SU-DHL-6 (cell line): ENCODE results near the gene NXPH4.

ENCODE experiments used
- H2AFZ ChIP-seq: fragments of 200-600 bp; sonication (generic); 2 replicates; pipeline ENCODE4 v1.6.1; 2014; ENCODE audit warnings: low read depth, mild to moderate bottlenecking, moderate library complexity, mixed read lengths, antibody characterized with exemption, low read length; ENCODE audit not compliant: severe bottlenecking
- H3F3A ChIP-seq: fragments of 200-600 bp; shearing (Covaris generic); 2 replicates; pipeline ENCODE4 v1.6.0; 2016; ENCODE audit warnings: antibody characterized with exemption, mild to moderate bottlenecking; ENCODE audit not compliant: insufficient read depth
- H3K27ac ChIP-seq: fragments of 200-600 bp; sonication (generic); 2 replicates; pipeline ENCODE4 v1.5.1; 2016; ENCODE audit warnings: low read depth, mild to moderate bottlenecking, low read length, moderate library complexity, mixed read lengths
- H3K27me3 ChIP-seq: fragments of 200-600 bp; sonication (generic), shearing (Covaris generic); 2 replicates; pipeline ENCODE4 v1.6.0; 2014; ENCODE audit warnings: mild to moderate bottlenecking, low read length
- H3K36me3 ChIP-seq: fragments of 200-600 bp; sonication (generic); 2 replicates; pipeline ENCODE4 v1.6.1; 2014; ENCODE audit warnings: mild to moderate bottlenecking, low read length, mixed read lengths
- H3K4me2 ChIP-seq: fragments of 300-600, 200-600 bp; shearing (Covaris generic), sonication (generic); 2 replicates; pipeline ENCODE4 v1.6.0; 2014; ENCODE audit warnings: low read length, low read depth, mild to moderate bottlenecking; ENCODE audit not compliant: poor library complexity, severe bottlenecking
- H3K4me3 ChIP-seq: fragments of 200-600 bp; sonication (generic); 2 replicates; pipeline ENCODE4 v1.5.1; 2014; ENCODE audit warnings: antibody characterized with exemption, low read length, mild to moderate bottlenecking, mixed read lengths; ENCODE audit not compliant: insufficient read depth, poor library complexity, severe bottlenecking
- H3K79me2 ChIP-seq: fragments of 200-600 bp; sonication (generic); 2 replicates; pipeline ENCODE4 v1.6.1; 2014; ENCODE audit warnings: mild to moderate bottlenecking, low read length, moderate library complexity; ENCODE audit not compliant: insufficient read depth
- H3K9ac ChIP-seq: fragments of 200-600 bp; sonication (generic); 2 replicates; pipeline ENCODE4 v1.7.0; 2014; ENCODE audit warnings: mild to moderate bottlenecking, low read length
- H3K9me2 ChIP-seq: fragments of 200-600 bp; sonication (generic); replicated peaks from 2 replicates; pipeline ENCODE4 v1.6.1; 2014; ENCODE audit warnings: low read length; ENCODE audit not compliant: insufficient read depth
- H3K9me3 ChIP-seq: fragments of 200-600 bp; sonication (generic); 2 replicates; pipeline ENCODE4 v1.6.1; 2014; ENCODE audit warnings: low read length, mixed read lengths; ENCODE audit not compliant: insufficient read depth
- H4K20me1 ChIP-seq: fragments of 200-600 bp; sonication (generic); 2 replicates; pipeline ENCODE4 v1.6.1; 2014; ENCODE audit warnings: low read depth, mild to moderate bottlenecking, antibody characterized with exemption, low read length, moderate library complexity, mixed read lengths
- CTCF ChIP-seq: fragments of 200-600 bp; sonication (generic); IDR thresholded peaks from one replicate; pipeline ENCODE4 v1.5.1; 2017; ENCODE audit warnings: antibody characterized with exemption, mild to moderate bottlenecking, low read length, moderate library complexity; ENCODE audit not compliant: insufficient read depth, poor library complexity, severe bottlenecking
- EZH2phosphoT487 ChIP-seq: fragments of 200-600 bp; sonication (generic), shearing (Covaris generic); conservative IDR thresholded peaks from 2 replicates; pipeline ENCODE4 v1.6.1; 2018; ENCODE audit warnings: mild to moderate bottlenecking, antibody characterized with exemption, low read length, moderate library complexity, mixed read lengths

The NXPH4 gene

GRCh38 chr12:57218030-57218853 lies 1.6 kb downstream of the NXPH4 start:
- no peaks in the 10 kb centered on the region for H3K36me3 ChIP-seq
- no peaks in the 10 kb centered on the region for H3K9me3 ChIP-seq
- H2AFZ ChIP-seq, result no peak overlapping the region
- H3K4me2 ChIP-seq, result peak overlapping the region; percentile 72
- TF ChIP-seq EZH2phosphoT487, result no peak
- H3K4me3 ChIP-seq, result peak overlapping the region; percentile 76
- peak overlapping the region; percentile 90 for H3K9ac ChIP-seq
- peaks cover 9% of the 10 kb centered on the region; the same call in 1 of the 2 replicates for H3K79me2 ChIP-seq
- H4K20me1 ChIP-seq, result no peaks in the 10 kb centered on the region
- peak overlapping the region; percentile 40 for H3K27ac ChIP-seq
- no peaks in the 10 kb centered on the region for H3K9me2 ChIP-seq
- peaks cover 10% of the 10 kb centered on the region for H3F3A ChIP-seq
- no peaks in the 10 kb centered on the region for H3K27me3 ChIP-seq

GRCh38 chr12:57219205-57219992 lies 2.8 kb downstream of the NXPH4 start:
- Histone ChIP-seq H3K4me3 (no peak overlapping the region), H3K27me3 (no peaks in the 10 kb centered on the region), H3K9ac (no peak overlapping the region)

GRCh38 chr12:57219993-57220754 lies 3.6 kb downstream of the NXPH4 start:
- Histone ChIP-seq H3K9me2 (no peaks in the 10 kb centered on the region), H4K20me1 (no peaks in the 10 kb centered on the region), H3K4me3 (no peak overlapping the region), H3K79me2 (peaks cover 9% of the 10 kb centered on the region; the same call in 1 of the 2 replicates), H3K4me2 (no peak overlapping the region), H3K9ac (no peak overlapping the region), H3K9me3 (no peaks in the 10 kb centered on the region), H3K36me3 (no peaks in the 10 kb centered on the region), H3F3A (peaks cover 23% of the 10 kb centered on the region), H2AFZ (no peak overlapping the region), H3K27me3 (no peaks in the 10 kb centered on the region), H3K27ac (no peak overlapping the region)
- TF ChIP-seq EZH2phosphoT487 (no peak), CTCF (no peak)

More at GRCh38 chr12:57219205-57219992, 2.8 kb downstream of the NXPH4 start:
- no peaks in the 10 kb centered on the region for H3K9me3 ChIP-seq
- H3F3A ChIP-seq, result peaks cover 21% of the 10 kb centered on the region
- peaks cover 9% of the 10 kb centered on the region; the same call in 1 of the 2 replicates for H3K79me2 ChIP-seq
- no peak overlapping the region for H2AFZ ChIP-seq
- no peak for TF ChIP-seq EZH2phosphoT487
- TF ChIP-seq CTCF, result no peak
- H4K20me1 ChIP-seq, result no peaks in the 10 kb centered on the region
- no peak overlapping the region for H3K4me2 ChIP-seq
- H3K9me2 ChIP-seq, result no peaks in the 10 kb centered on the region
- no peak overlapping the region for H3K27ac ChIP-seq
- no peaks in the 10 kb centered on the region for H3K36me3 ChIP-seq
